GM18909 (cell line): ENCODE measurements around the gene PROSER3.

Experiments
- ATAC-seq: cut with Tn5 transposase; IDR thresholded peaks from one replicate; pipeline ENCODE4 v1.9.1; 2021; ENCODE audit warnings: mild to moderate bottlenecking; ENCODE audit not compliant: unreplicated experiment, poor library complexity

Gene PROSER3

DNA sequence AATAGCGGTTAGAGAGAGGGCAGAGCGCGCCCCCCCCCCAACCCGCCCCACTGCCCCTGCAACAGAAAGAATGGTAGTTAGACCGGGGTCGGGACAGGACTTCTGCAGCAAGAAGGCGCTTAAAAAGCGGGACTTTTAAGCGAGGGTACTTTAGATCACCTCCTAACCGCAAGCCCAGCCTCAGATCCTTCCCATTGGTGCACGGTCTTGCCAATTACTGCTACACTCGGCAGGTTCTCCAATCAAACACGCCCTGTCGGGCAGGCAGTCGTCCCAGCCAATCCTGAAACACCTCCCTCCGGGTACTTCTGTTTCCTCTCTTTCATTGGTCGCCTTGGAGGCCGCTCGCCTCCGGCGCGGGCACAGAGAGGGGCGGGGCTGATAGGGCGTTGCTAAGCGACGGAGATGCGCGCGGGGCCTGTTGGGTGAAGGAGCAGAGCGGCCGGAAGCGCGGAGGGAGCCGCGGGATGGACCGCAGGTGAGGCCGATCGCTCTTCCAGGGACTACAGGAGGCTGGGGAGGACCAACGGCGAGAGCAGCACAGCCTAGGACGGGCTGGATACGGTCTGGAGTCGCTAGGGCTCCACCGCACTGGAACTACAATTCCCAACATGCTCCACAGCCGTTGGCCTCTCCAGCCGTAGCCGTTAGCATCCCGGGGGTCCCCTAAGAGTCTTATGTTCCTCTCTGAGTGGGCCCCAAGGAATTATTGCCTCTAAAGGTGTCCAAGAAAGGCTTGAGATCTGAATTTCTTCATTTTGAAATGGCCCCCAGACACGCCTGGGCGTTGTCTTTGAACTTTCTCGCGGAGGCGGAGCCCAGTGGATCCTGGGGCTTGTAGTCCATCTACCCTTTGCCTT is at the start of gene PROSER3:
TSS of gene PROSER3 (plus strand) at position 428 of the 860 bp plus-strand sequence. CDS start at position 468, 40 bp downstream.
- peak; percentile 95 for ATAC-seq

DNA sequence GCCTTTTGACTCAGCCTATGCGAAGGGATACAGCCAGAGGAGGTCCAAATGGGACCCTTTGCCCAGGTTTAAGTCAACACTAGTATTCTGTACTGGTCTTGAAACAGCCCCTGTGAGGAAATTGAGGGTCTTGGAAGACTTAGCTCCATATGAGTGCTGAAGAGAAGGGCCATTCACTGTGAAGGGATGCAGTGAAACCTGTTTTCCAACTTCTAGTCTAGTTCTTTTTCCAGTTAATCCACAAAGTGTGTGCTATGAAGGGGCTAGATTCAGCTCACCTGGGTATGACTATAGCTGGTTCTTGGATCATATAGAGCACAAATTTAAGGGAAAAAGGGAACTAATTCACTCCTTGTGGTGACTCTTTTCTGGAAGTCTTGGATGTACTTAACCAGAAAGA is 49.6 kb upstream of the PROSER3 start:
- ATAC-seq, result no peak

DNA sequence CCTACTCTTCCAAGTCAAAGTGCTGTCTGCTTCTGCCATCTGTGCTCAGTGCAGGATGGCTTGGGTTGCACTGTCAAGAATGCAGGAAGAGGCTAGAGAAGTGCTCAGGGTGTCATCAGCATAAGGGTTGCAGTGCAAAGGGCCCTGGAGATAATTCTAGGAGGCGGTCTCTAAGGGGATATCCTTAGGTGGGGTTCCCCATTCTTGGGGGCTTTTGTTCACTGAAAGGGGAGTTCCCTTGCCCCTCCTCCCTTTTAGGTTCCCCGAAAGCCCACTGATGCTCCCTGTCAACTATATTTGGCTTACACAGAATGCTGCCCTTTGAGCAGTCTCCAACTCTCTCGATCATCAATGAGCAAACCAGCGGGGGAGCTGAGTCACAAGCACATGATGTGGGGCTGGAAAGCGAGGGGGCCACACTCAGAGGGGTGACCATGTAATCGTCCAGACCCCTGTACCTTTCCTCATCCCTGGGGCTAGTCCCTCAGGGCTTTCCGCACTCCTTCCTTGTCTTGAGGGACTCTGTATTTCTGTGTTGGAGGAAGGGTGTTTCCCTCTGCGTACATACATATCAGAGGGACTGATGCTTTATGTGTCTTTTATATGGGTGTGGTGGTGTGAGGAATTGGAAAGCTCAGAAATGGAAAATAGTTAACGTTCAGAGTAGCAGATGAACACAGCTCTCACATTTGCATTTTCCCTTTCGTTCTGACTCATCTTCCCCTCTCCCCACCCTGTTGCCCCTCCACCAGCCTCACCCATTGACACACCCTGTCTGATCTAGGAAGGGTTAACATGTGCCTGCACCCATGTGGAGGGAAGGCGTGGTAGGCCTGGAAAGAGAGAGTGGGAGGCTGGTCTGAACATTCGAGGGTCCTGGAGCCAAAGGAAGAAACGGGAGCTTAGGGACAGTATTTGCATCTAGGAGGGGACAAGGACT is 46.9 kb upstream of the PROSER3 start:
- peak; percentile 35 for ATAC-seq

DNA sequence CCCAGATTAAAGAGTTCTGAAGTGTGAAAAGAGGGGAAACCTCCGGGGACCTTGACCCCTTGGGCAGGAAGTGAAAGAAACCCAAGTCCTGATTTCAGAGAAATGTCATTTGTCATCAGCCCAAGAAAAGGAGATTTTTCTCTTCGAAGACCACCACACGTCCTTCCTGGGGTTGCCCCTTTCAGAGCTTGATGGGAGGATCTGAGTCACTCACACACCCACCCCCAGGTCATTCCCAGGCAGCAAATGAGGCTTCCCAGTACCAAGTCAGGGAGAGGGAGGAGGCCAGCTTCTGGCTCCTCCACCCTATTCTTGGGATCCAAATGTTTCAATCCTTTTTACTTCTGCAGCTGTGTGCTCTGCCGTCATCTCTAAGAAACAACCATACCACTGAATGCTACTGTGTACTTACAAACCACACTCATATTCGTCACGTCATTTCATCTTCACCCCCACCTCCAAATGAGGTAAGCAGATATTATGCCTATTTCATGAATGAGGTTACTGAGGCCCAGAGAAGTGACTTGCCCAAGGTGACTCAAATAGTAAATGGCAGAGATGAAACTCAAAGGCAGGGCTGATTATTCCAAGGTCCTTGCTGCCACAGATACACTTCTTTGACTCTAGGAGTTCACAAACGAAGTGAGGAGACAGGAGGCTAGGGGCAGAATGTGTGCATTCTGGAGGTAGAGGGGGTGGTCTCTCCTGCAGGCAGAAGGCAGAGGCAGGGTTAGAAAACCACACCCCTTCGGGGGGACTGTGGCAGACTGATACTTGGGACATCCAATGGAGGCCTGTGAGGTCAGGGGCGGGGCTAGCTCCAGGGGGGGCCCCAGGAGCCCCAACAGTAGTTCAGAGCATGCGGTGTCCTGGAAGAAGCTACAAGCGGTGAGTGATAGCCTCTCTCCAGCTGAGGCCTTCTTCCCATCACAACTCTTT is 45.1 kb upstream of the PROSER3 start:
- ATAC-seq, result peak; percentile 17

DNA sequence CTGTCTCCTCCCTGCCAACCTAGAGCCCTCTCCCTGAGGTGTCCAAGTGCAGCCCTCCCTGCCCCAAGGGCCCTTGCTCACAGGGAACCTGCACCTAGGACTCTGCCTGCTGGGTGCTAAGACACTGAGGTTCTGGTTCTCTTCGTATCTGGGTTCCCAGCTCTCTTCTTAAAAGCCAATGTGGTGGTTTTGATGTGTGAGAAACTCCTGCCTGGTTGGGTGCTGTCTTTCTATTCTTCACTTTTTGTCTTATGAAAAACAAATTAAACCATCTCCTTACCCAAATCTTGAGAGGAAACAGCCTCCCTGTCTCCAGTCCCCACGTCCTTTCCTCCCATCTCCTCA is 44.5 kb upstream of the PROSER3 start:
- no peak for ATAC-seq

DNA sequence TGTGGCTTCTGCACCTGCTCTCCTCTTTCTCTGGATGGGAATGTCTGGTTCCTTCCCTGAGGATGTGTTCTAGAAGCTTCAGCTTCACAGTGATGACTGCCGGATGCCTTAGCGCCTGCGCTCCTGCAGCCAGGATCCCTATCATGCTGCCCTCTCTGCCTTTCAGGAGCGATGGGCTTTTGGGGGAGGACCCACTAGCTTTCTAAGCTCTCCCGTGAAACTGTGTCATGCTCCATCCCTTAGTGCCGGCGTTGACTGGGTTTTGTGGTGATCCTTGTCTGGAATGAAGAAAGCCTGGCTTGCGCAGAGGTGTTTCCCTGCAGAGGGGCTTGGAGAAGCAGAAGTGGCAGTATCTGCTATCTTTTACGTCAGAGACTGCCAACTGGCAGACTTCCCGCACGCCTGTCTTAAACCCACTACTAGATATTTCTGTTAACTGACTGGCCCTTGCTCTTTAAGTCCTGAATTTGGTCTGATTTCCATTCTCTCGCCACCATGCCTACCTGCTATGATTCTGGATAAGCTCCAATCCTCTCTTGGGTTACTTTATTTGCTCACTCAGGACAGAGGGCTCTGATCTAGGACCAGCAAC is 44.0 kb upstream of the PROSER3 start:
- ATAC-seq, result no peak

DNA sequence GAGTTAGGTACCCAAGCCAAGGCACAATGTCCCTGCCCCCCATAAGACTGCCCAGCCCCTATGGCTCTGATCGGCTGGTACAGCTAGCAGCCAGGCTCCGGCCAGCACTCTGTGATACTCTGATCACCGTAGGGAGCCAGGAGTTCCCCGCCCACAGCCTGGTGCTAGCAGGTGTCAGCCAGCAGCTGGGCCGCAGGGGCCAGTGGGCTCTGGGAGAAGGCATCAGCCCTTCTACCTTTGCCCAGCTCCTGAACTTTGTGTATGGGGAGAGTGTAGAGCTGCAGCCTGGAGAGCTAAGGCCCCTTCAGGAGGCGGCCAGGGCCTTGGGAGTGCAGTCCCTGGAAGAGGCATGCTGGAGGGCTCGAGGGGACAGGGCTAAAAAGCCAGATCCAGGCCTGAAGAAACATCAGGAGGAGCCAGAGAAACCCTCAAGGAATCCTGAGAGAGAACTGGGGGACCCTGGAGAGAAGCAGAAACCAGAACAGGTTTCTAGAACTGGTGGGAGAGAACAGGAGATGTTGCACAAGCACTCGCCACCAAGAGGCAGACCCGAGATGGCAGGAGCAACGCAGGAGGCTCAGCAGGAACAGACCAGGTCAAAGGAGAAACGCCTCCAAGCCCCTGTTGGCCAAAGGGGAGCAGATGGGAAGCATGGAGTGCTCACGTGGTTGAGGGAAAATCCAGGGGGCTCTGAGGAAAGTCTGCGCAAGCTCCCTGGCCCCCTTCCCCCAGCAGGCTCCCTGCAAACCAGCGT is 43.2 kb upstream of the PROSER3 start:
- ATAC-seq, result no peak

GRCh38 chr19:35715355-35715809 is 42.6 kb upstream of the PROSER3 start:
- ATAC-seq, result no peak

GRCh38 chr19:35715981-35716800 is 41.8 kb upstream of the PROSER3 start:
- ATAC-seq, result peak; percentile 5

DNA sequence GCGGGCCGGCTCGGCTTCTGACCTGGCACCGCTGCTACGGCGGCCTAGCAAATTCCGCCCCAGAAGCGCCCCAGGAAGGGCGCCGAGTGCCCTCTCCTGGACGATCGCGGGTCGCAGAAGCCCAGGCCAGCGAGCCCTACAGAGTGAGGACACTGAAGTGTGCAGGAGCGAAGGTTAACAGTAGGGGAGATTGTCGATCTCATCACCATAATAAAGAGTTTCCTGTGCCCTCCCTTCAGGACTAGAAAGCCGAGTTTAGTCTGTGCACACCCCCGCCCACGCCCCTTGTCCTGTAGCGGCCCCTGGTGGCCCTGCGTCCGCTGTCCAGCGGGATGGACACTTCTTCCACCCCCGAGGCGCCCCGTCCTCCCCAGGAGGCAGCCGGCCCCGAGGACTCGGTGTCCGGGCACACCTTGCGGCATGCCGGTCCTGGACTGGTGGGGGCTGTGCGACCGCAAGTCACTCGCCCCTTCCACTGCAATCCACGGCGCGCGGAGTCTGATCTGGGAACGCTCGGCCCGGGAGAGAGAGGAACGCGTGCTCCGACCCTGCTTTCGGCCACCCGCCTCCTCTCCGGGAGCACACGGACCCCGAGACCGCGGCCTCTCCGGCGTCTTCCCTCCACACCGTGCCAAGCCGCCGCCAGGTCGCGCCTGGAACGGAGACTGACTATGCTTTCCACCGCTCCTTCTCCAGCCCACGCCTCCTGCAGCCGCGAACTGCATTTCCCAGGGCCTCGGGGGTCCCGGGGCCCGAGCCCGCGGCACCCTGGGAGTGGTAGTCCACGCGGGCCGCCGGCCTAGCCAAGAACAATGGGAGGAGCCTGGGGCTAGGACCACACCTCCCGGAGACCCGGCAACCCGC is 40.9 kb upstream of the PROSER3 start:
- peak; percentile 59 for ATAC-seq

- peak; percentile 51 for ATAC-seq
These were observed 40.2 kb upstream of the PROSER3 start, which contains the start of gene KMT2B for GRCh38 chr19:35717665-35718344. KMT2B (plus strand) TSS chr19:35718003; CDS start chr19:35718019, 16 bp downstream.

GRCh38 chr19:35718345-35719041 is 39.5 kb upstream of the PROSER3 start:
- ATAC-seq, result peak; percentile 2

GRCh38 chr19:35719402-35720162 is 38.4 kb upstream of the PROSER3 start:
- ATAC-seq, result no peak

GRCh38 chr19:35720163-35720524 is 37.8 kb upstream of the PROSER3 start:
- no peak for ATAC-seq

- no peak for ATAC-seq
These were observed 37.3 kb upstream of the PROSER3 start for GRCh38 chr19:35720648-35721047.
